GM12891 (cell line): ENCODE results near the gene IFIT1.

Experiments
- POLR2A ChIP-seq: IDR thresholded peaks from 2 replicates; pipeline ENCODE4 v1.6.1; 2011; ENCODE audit warnings: low read depth, low read length, control low read depth
- TAF1 ChIP-seq: IDR thresholded peaks from 2 replicates; pipeline ENCODE4 v1.6.1; 2011; ENCODE audit warnings: low read depth, low read length, control low read depth

GRCh38 chr10:89431977-89432376, 39.6 kb downstream of the IFIT1 start:
- TF ChIP-seq POLR2A, result no peak
- TF ChIP-seq TAF1, result no peak
